ENCODE measurements around the gene RC3H1. TPM values are rescaled to one million over a fixed set of nuclear protein-coding genes. Genes with fewer than 3 reads are reported as not detected.

RC3H1 gene
- total RNA-seq, 2 donors from 2014 or later: 43.5 to 51.9 TPM

DNA sequence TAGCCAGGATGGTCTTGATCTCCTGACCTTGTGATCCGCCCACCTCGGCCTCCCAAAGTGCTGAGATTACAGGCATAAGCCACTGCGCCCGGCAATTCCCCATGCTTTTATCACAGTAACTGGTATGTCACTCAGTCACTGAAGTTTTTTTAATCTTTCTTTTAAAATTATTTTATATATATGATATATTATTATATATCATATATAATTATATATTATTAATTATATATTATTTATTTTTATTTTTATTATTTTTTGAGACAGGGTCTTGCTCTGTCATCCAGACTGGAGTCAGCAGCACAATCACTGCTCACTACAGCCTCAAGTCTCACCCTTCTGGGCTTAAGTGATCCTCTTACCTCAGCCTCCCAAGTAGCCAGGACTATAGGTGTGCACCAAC is 18.3 kb downstream of the RC3H1 start:
- H3K4me1 ChIP-seq (ENCODE audit: control insufficient read depth, insufficient read depth, low read length): no peaks in the 10 kb centered on the region
- 94% methylated on average over 4 of the region's 4 CpGs; no CpG with 5 or more reads in 1 of the 2 experiments for WGBS, 2 experiments (ENCODE audit: insufficient coverage in 1 of 2, insufficient read length in 1 of 2)
- H3K4me3 Mint-ChIP-seq: no peak overlapping the region
- H3K9me3 ChIP-seq (ENCODE audit: control insufficient read depth, low read length): no peaks in the 10 kb centered on the region
- no peaks in the 10 kb centered on the region for H3K27me3 ChIP-seq (ENCODE audit: control insufficient read depth, insufficient read depth, low read length, poor library complexity, severe bottlenecking)
- H3K27me3 Mint-ChIP-seq (ENCODE audit: insufficient read depth): no peaks in the 10 kb centered on the region
- H3K9me3 Mint-ChIP-seq: no peaks in the 10 kb centered on the region
- no peak overlapping the region for H3K4me3 ChIP-seq (ENCODE audit: low read length)
- no peak overlapping the region for H3K9ac ChIP-seq (ENCODE audit: extremely low read depth, low read length, poor library complexity, severe bottlenecking)
- peaks cover 16% of the 10 kb centered on the region for H3K36me3 Mint-ChIP-seq (ENCODE audit: low read depth)
- TF ChIP-seq, protein P1, sequence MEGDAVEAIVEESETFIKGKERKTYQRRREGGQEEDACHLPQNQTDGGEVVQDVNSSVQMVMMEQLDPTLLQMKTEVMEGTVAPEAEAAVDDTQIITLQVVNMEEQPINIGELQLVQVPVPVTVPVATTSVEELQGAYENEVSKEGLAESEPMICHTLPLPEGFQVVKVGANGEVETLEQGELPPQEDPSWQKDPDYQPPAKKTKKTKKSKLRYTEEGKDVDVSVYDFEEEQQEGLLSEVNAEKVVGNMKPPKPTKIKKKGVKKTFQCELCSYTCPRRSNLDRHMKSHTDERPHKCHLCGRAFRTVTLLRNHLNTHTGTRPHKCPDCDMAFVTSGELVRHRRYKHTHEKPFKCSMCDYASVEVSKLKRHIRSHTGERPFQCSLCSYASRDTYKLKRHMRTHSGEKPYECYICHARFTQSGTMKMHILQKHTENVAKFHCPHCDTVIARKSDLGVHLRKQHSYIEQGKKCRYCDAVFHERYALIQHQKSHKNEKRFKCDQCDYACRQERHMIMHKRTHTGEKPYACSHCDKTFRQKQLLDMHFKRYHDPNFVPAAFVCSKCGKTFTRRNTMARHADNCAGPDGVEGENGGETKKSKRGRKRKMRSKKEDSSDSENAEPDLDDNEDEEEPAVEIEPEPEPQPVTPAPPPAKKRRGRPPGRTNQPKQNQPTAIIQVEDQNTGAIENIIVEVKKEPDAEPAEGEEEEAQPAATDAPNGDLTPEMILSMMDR (conservative IDR thresholded peaks at IDR 0.05): no peak
- H3K36me3 ChIP-seq (ENCODE audit: control insufficient read depth, insufficient read depth, low read length): peaks cover 16% of the 10 kb centered on the region
- DNase-seq: no peak
- no peak overlapping the region for H3K27ac Mint-ChIP-seq
- H3K27ac ChIP-seq (ENCODE audit: low read depth, low read length): no peak overlapping the region
- H3K4me1 Mint-ChIP-seq: no peaks in the 10 kb centered on the region

DNA sequence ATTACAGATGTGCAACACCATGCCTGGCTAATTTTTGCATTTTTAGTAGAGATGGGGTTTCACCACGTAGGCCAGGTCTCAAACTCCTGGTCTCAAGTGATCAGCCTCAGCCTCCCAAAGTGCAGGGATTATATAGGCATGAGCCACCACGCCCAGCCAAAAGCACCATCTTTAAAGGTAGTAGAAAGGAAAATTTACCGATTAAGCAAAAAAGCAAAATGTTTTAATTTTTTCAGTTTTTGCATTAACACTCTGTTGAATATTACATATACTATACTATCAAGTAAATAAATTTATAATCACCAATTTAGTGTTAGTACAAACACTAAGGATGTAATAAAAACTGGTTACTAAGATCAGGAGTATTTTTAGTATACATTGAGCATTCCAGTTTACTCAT is 20.6 kb downstream of the RC3H1 start:
- Histone ChIP-seq H3K4me1 (ENCODE audit: control insufficient read depth, insufficient read depth, low read length) (no peaks in the 10 kb centered on the region), H3K9me3 (ENCODE audit: control insufficient read depth, low read length) (no peaks in the 10 kb centered on the region), H3K27me3 (ENCODE audit: control insufficient read depth, insufficient read depth, low read length, poor library complexity, severe bottlenecking) (no peaks in the 10 kb centered on the region), H3K36me3 (ENCODE audit: control insufficient read depth, insufficient read depth, low read length) (peaks cover 21% of the 10 kb centered on the region), H3K27ac (ENCODE audit: low read depth, low read length) (no peak overlapping the region), H3K9ac (ENCODE audit: extremely low read depth, low read length, poor library complexity, severe bottlenecking) (no peak overlapping the region), H3K4me3 (ENCODE audit: low read length) (no peak overlapping the region)
- Mint-ChIP-seq H3K27me3 (ENCODE audit: insufficient read depth) (no peaks in the 10 kb centered on the region), H3K36me3 (ENCODE audit: low read depth) (peaks cover 2% of the 10 kb centered on the region), H3K4me1 (no peaks in the 10 kb centered on the region), H3K4me3 (no peak overlapping the region), H3K27ac (no peak overlapping the region), H3K9me3 (no peaks in the 10 kb centered on the region)
- TF ChIP-seq, protein P1 (conservative IDR thresholded peaks at IDR 0.05): no peak
- no peak for DNase-seq
- 67 to 82% methylated on average over 2 of the region's 3 CpGs for WGBS, 2 experiments (ENCODE audit: insufficient coverage in 1 of 2, insufficient read length in 1 of 2)

DNA sequence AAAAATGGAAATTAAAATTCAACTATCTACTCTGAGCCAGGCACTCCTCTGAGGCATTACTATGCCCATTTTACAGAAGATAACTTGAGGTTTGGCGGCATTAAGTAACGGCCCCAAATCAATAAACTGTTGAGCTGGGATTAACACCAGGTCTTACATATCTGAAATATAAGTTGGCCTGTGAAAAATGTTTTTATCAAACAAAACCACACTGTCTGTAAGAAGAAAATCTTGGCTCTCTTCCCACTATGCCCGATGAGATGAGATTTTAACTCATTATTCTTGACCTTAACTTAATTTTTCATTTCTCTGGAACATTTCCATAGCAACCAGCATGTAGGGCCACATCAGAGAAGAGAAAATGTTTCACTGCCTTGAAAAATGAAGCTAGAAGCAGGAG is 21.8 kb downstream of the RC3H1 start:
- Histone ChIP-seq H3K4me1 (ENCODE audit: control insufficient read depth, insufficient read depth, low read length) (no peaks in the 10 kb centered on the region), H3K4me3 (ENCODE audit: low read length) (no peak overlapping the region), H3K36me3 (ENCODE audit: control insufficient read depth, insufficient read depth, low read length) (peaks cover 32% of the 10 kb centered on the region), H3K27me3 (ENCODE audit: control insufficient read depth, insufficient read depth, low read length, poor library complexity, severe bottlenecking) (no peaks in the 10 kb centered on the region), H3K9me3 (ENCODE audit: control insufficient read depth, low read length) (no peaks in the 10 kb centered on the region), H3K27ac (ENCODE audit: low read depth, low read length) (no peak overlapping the region), H3K9ac (ENCODE audit: extremely low read depth, low read length, poor library complexity, severe bottlenecking) (no peak overlapping the region)
- Mint-ChIP-seq H3K27me3 (ENCODE audit: insufficient read depth) (no peaks in the 10 kb centered on the region), H3K9me3 (no peaks in the 10 kb centered on the region), H3K4me3 (no peak overlapping the region), H3K4me1 (no peaks in the 10 kb centered on the region), H3K27ac (no peak overlapping the region), H3K36me3 (ENCODE audit: low read depth) (peaks cover 2% of the 10 kb centered on the region)
- DNase-seq: no peak
- WGBS, 2 experiments (ENCODE audit: insufficient coverage in 1 of 2, insufficient read length in 1 of 2): 98 to 100% methylated on average over 1 to 3 of the region's 3 CpGs
- TF ChIP-seq, protein P1 (conservative IDR thresholded peaks at IDR 0.05): no peak
